LHCN-M2 (cell line): ENCODE data around the gene ARHGAP25. TPM values are rescaled to one million over a fixed set of nuclear protein-coding genes. Genes with fewer than 3 reads are reported as not detected.

Source experiments
- DNase-seq: peaks from one replicate; pipeline ENCODE4 v3.0.0-alpha.2; 2012; ENCODE audit warnings: low read depth
- polyA plus RNA-seq: library from polyadenylated mRNA; unstranded; fragments of >200 nt; gene quantifications from one replicate; pipeline ENCODE4 v1.2.1, GENCODE V29; 2012; ENCODE audit warnings: missing spikeins
- total RNA-seq: library from RNA; depleted of rRNA; stranded (reverse); fragments of >200 nt; gene quantifications from 2 replicates; pipeline ENCODE4 v1.2.3, GENCODE V29; 2014; rRNA removed

ARHGAP25 gene
- total RNA-seq: 0.13 TPM in 1 of 2 replicates, not detected in the other
- polyA plus RNA-seq: 0.04 TPM

- DNase-seq: no peak
Measured at GRCh38 chr2:68734688-68735525, at the start of gene ARHGAP25. Gene ARHGAP25, plus strand, starts transcription at chr2:68734811. Its CDS starts 389 bp downstream, at chr2:68735200.

GRCh38 chr2:68686178-68686577 lies 48.4 kb upstream of the ARHGAP25 start:
- DNase-seq: no peak

GRCh38 chr2:68687018-68687417 lies 47.6 kb upstream of the ARHGAP25 start:
- DNase-seq: no peak

- no peak for DNase-seq
Measured at GRCh38 chr2:68689553-68690537, 44.8 kb upstream of the ARHGAP25 start.

- DNase-seq: no peak
Measured at GRCh38 chr2:68690851-68691250, 43.8 kb upstream of the ARHGAP25 start.

- DNase-seq: no peak
Measured at GRCh38 chr2:68692511-68692910, 42.1 kb upstream of the ARHGAP25 start.

- no peak for DNase-seq
Measured at GRCh38 chr2:68693951-68694350, 40.7 kb upstream of the ARHGAP25 start.

GRCh38 chr2:68695971-68696370 lies 38.6 kb upstream of the ARHGAP25 start:
- no peak for DNase-seq

GRCh38 chr2:68696554-68696953 lies 38.1 kb upstream of the ARHGAP25 start:
- no peak for DNase-seq

GRCh38 chr2:68698567-68699377 lies 35.8 kb upstream of the ARHGAP25 start:
- DNase-seq: no peak

GRCh38 chr2:68700560-68700959 lies 34.1 kb upstream of the ARHGAP25 start:
- no peak for DNase-seq

GRCh38 chr2:68706637-68707036 lies 28.0 kb upstream of the ARHGAP25 start:
- no peak for DNase-seq

GRCh38 chr2:68708629-68709028 lies 26.0 kb upstream of the ARHGAP25 start:
- no peak for DNase-seq

- peak; percentile 30 for DNase-seq
Measured at GRCh38 chr2:68709421-68709911, 25.1 kb upstream of the ARHGAP25 start.

GRCh38 chr2:68710336-68710735 lies 24.3 kb upstream of the ARHGAP25 start:
- DNase-seq: no peak

GRCh38 chr2:68710756-68711155 lies 23.9 kb upstream of the ARHGAP25 start:
- DNase-seq: no peak

GRCh38 chr2:68714866-68715265 lies 19.7 kb upstream of the ARHGAP25 start:
- DNase-seq: peak; percentile 2

- peak; percentile 43 for DNase-seq
Measured at GRCh38 chr2:68715353-68716041, 19.1 kb upstream of the ARHGAP25 start.

GRCh38 chr2:68716604-68717304 lies 17.9 kb upstream of the ARHGAP25 start:
- no peak for DNase-seq

GRCh38 chr2:68717305-68717661 lies 17.3 kb upstream of the ARHGAP25 start:
- DNase-seq: no peak
